C4-2B (cell line): ENCODE measurements around the gene BNC2.
"Not testable (repeated sequence)": the region's sequence is repeated elsewhere in the genome, so short reads cannot be mapped to it uniquely, and the experiment has no call there.

Experiments
- ZFX ChIP-seq: fragments of 450-650 bp; IDR thresholded peaks from 2 replicates; pipeline ENCODE4 v1.6.1; 2017
- TF ChIP-seq, protein P1 (sequence below): fragments of 450-650 bp; conservative IDR thresholded peaks from 2 replicates; pipeline ENCODE4 v1.5.1; 2017; ENCODE audit warnings: mild to moderate bottlenecking

DNA sequence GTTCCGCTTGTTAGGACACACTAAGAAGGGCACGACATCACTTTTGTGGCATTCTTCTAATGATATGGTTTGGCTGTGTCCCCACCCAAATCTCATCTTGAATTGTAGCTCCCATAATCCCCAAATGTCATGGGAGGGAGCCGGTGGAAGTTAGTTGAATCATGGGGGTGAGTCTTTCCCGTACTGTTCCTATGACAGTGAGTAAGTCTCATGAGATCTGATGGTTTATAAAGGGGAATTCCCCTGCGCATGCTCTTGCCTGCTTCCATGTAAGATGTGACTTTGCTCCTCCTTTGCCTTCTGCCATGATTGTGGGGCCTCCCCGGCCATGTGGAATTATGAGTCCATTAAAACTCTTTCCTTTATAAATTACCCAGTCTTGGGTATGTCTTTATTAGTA lies 431.6 kb downstream of the BNC2 start:
- TF ChIP-seq, protein P1, sequence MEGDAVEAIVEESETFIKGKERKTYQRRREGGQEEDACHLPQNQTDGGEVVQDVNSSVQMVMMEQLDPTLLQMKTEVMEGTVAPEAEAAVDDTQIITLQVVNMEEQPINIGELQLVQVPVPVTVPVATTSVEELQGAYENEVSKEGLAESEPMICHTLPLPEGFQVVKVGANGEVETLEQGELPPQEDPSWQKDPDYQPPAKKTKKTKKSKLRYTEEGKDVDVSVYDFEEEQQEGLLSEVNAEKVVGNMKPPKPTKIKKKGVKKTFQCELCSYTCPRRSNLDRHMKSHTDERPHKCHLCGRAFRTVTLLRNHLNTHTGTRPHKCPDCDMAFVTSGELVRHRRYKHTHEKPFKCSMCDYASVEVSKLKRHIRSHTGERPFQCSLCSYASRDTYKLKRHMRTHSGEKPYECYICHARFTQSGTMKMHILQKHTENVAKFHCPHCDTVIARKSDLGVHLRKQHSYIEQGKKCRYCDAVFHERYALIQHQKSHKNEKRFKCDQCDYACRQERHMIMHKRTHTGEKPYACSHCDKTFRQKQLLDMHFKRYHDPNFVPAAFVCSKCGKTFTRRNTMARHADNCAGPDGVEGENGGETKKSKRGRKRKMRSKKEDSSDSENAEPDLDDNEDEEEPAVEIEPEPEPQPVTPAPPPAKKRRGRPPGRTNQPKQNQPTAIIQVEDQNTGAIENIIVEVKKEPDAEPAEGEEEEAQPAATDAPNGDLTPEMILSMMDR: not testable (repeated sequence)
- not testable (repeated sequence) for TF ChIP-seq ZFX
